ENCODE data around the gene DNAJC6. TPM values are rescaled to one million over a fixed set of nuclear protein-coding genes. Genes with fewer than 3 reads are reported as not detected.

DNAJC6 gene
- 10 to 100 TPM in 7 of 8 experiments, 1 to 10 TPM in 1; 7.1 to 76.8 (median 41.3) TPM for total RNA-seq

- H3K4me1 ChIP-seq (replicated peaks in 1 of 2) = peaks cover 3 to 31% of the 10 kb centered on the region in 2 donors
- 0 to 4% (median 0%) methylated on average over 5 to 16 of the region's 75 CpGs; no CpG with 5 or more reads in 2 of the 10 experiments for WGBS, 10 experiments
- peak within 1 kb of the TSS; percentile 44 to 68 (median 59) for H3K4me3 ChIP-seq
- ATAC-seq (replicated peaks in 6 of 8) = peak; percentile 87 to 93 (median 87)
- in situ Hi-C loops (cut with MboI; ENCODE audit: low pct_unique_long_range_greater_than_20kb in 2 of 9, low sequenced_read_pairs in 9 of 9, unreplicated experiment in 9 of 9) = no loop called here
- peak within 1 kb of the TSS; percentile 73 to 83 for H3K27ac ChIP-seq
Measured at GRCh38 chr1:65309304-65310077, at the start of gene DNAJC6. Gene DNAJC6, plus strand, starts transcription at chr1:65309543. Its CDS starts 203 bp downstream, at chr1:65309746.

GRCh38 chr1:65259816-65260215 lies 49.5 kb upstream of the DNAJC6 start:
- H3K4me1 ChIP-seq (replicated peaks in 1 of 2) = peaks cover 18 to 19% of the 10 kb centered on the region in 2 donors
- H3K27ac ChIP-seq = no peak overlapping the region
- no peak for ATAC-seq (replicated peaks in 6 of 8)
- H3K4me3 ChIP-seq = no peak overlapping the region
- WGBS, 10 experiments = 50 to 100% (median 67%) methylated on average over 1 to 3 of the region's 3 CpGs; no CpG with 5 or more reads in 3 of the 10 experiments
- in situ Hi-C loops (cut with MboI; ENCODE audit: low pct_unique_long_range_greater_than_20kb in 2 of 9, low sequenced_read_pairs in 9 of 9, unreplicated experiment in 9 of 9) = no loop called here

- in situ Hi-C loops (cut with MboI; ENCODE audit: low pct_unique_long_range_greater_than_20kb in 2 of 9, low sequenced_read_pairs in 9 of 9, unreplicated experiment in 9 of 9) = no loop called here
- H3K4me3 ChIP-seq = peak overlapping the region in 1 of 5 donors; percentile 1
- ATAC-seq (replicated peaks in 6 of 8) = peak in 7 of 8 experiments; percentile 51 to 69 (median 60)
- WGBS, 10 experiments = 0 to 81% (median 60%) methylated on average over 1 to 4 of the region's 4 CpGs
- peaks cover 17 to 23% of the 10 kb centered on the region in 2 donors for H3K4me1 ChIP-seq (replicated peaks in 1 of 2)
- no peak overlapping the region for H3K27ac ChIP-seq
Measured at GRCh38 chr1:65260851-65261473, 48.4 kb upstream of the DNAJC6 start.

- no peak for ATAC-seq (replicated peaks in 6 of 8)
- Histone ChIP-seq H3K4me1 (replicated peaks in 1 of 2) (peaks cover 12% of the 10 kb centered on the region in 2 donors), H3K27ac (no peak overlapping the region), H3K4me3 (no peak overlapping the region)
- in situ Hi-C loops (cut with MboI; ENCODE audit: low pct_unique_long_range_greater_than_20kb in 2 of 9, low sequenced_read_pairs in 9 of 9, unreplicated experiment in 9 of 9) = no loop called here
- 60 to 100% (median 100%) methylated on average over 1 of the region's 1 CpG; no CpG with 5 or more reads in 1 of the 10 experiments for WGBS, 10 experiments
Measured at GRCh38 chr1:65263286-65263685, 46.1 kb upstream of the DNAJC6 start.

GRCh38 chr1:65264197-65264929 lies 45.0 kb upstream of the DNAJC6 start:
- peak; percentile 50 to 78 (median 70) for ATAC-seq (replicated peaks in 6 of 8)
- no peak overlapping the region for H3K27ac ChIP-seq
- peak overlapping the region; percentile 44 to 69 (median 54) for H3K4me3 ChIP-seq
- H3K4me1 ChIP-seq (replicated peaks in 1 of 2) = peaks cover 12% of the 10 kb centered on the region in 2 donors
- 0 to 17% (median 10%) methylated on average over 3 to 13 of the region's 15 CpGs; no CpG with 5 or more reads in 2 of the 10 experiments for WGBS, 10 experiments
- in situ Hi-C loops (cut with MboI; ENCODE audit: low pct_unique_long_range_greater_than_20kb in 2 of 9, low sequenced_read_pairs in 9 of 9, unreplicated experiment in 9 of 9) = no loop called here

- peak in 4 of 8 experiments; percentile 2 to 18 (median 15) for ATAC-seq (replicated peaks in 6 of 8)
- H3K27ac ChIP-seq = peak overlapping the region in 1 of 2 donors; percentile 1
- H3K4me1 ChIP-seq (replicated peaks in 1 of 2) = peaks cover 12% of the 10 kb centered on the region in 2 donors
- H3K4me3 ChIP-seq = peak overlapping the region; percentile 44 to 69 (median 54)
- WGBS, 10 experiments = 0 to 63% (median 8%) methylated on average over 2 to 7 of the region's 7 CpGs; no CpG with 5 or more reads in 1 of the 10 experiments
- in situ Hi-C loops (cut with MboI; ENCODE audit: low pct_unique_long_range_greater_than_20kb in 2 of 9, low sequenced_read_pairs in 9 of 9, unreplicated experiment in 9 of 9) = no loop called here
Measured at GRCh38 chr1:65265296-65265650, 44.1 kb upstream of the DNAJC6 start.

- Histone ChIP-seq H3K27ac (peak overlapping the region; percentile 10 to 46), H3K4me3 (peak overlapping the region; percentile 44 to 69 (median 54)), H3K4me1 (replicated peaks in 1 of 2) (peaks cover 12% of the 10 kb centered on the region in 2 donors)
- ATAC-seq (replicated peaks in 6 of 8) = peak; percentile 78 to 84 (median 83)
- 0 to 8% (median 2%) methylated on average over 1 to 22 of the region's 59 CpGs; no CpG with 5 or more reads in 3 of the 10 experiments for WGBS, 10 experiments
- in situ Hi-C loops (cut with MboI; ENCODE audit: low pct_unique_long_range_greater_than_20kb in 2 of 9, low sequenced_read_pairs in 9 of 9, unreplicated experiment in 9 of 9) = no loop called here
Measured at GRCh38 chr1:65265651-65266351, 43.5 kb upstream of the DNAJC6 start.

- ATAC-seq (replicated peaks in 6 of 8) = no peak
- 0 to 100% (median 9%) methylated on average over 1 of the region's 1 CpG; no CpG with 5 or more reads in 4 of the 10 experiments for WGBS, 10 experiments
- in situ Hi-C loops (cut with MboI; ENCODE audit: low pct_unique_long_range_greater_than_20kb in 2 of 9, low sequenced_read_pairs in 9 of 9, unreplicated experiment in 9 of 9) = no loop called here
- H3K27ac ChIP-seq = no peak overlapping the region
- H3K4me1 ChIP-seq (replicated peaks in 1 of 2) = peaks cover 12% of the 10 kb centered on the region in 2 donors
- peak overlapping the region; percentile 44 to 69 (median 54) for H3K4me3 ChIP-seq
Measured at GRCh38 chr1:65266476-65266875, 42.9 kb upstream of the DNAJC6 start.

- 55 to 100% (median 97%) methylated on average over 3 to 4 of the region's 4 CpGs; no CpG with 5 or more reads in 1 of the 10 experiments for WGBS, 10 experiments
- in situ Hi-C loops (cut with MboI; ENCODE audit: low pct_unique_long_range_greater_than_20kb in 2 of 9, low sequenced_read_pairs in 9 of 9, unreplicated experiment in 9 of 9) = no loop called here
- no peak for ATAC-seq (replicated peaks in 6 of 8)
Measured at GRCh38 chr1:65267271-65267670, 42.1 kb upstream of the DNAJC6 start.

GRCh38 chr1:65267683-65268082 lies 41.7 kb upstream of the DNAJC6 start:
- H3K27ac ChIP-seq = no peak overlapping the region
- no peak overlapping the region for H3K4me3 ChIP-seq
- in situ Hi-C loops (cut with MboI; ENCODE audit: low pct_unique_long_range_greater_than_20kb in 2 of 9, low sequenced_read_pairs in 9 of 9, unreplicated experiment in 9 of 9) = no loop called here
- peaks cover 12% of the 10 kb centered on the region in 2 donors for H3K4me1 ChIP-seq (replicated peaks in 1 of 2)
- 33 to 83% (median 70%) methylated on average over 1 of the region's 1 CpG; no CpG with 5 or more reads in 4 of the 10 experiments for WGBS, 10 experiments
- ATAC-seq (replicated peaks in 6 of 8) = no peak

More at GRCh38 chr1:65267271-65267670, 42.1 kb upstream of the DNAJC6 start:
- no peak overlapping the region for H3K4me3 ChIP-seq
- H3K4me1 ChIP-seq (replicated peaks in 1 of 2) = peaks cover 12% of the 10 kb centered on the region in 2 donors
- H3K27ac ChIP-seq = no peak overlapping the region

GRCh38 chr1:65269612-65270011 lies 39.7 kb upstream of the DNAJC6 start:
- Histone ChIP-seq H3K4me1 (replicated peaks in 1 of 2) (peaks cover 12% of the 10 kb centered on the region in 2 donors), H3K27ac (no peak overlapping the region), H3K4me3 (no peak overlapping the region)
- in situ Hi-C loops (cut with MboI; ENCODE audit: low pct_unique_long_range_greater_than_20kb in 2 of 9, low sequenced_read_pairs in 9 of 9, unreplicated experiment in 9 of 9) = no loop called here
- 47 to 100% (median 91%) methylated on average over 1 to 2 of the region's 2 CpGs; no CpG with 5 or more reads in 2 of the 10 experiments for WGBS, 10 experiments
- ATAC-seq (replicated peaks in 6 of 8) = no peak
